T follicular helper cell (primary cell): ENCODE results near the gene TAP1.

Experiments used
- DNase-seq: peaks from one replicate; pipeline ENCODE4 v3.0.0-alpha.2; 2020; ENCODE audit warnings: low read depth

TAP1 gene

GRCh38 chr6:32862725-32863124 lies 9.2 kb upstream of the TAP1 start:
- no peak for DNase-seq

- DNase-seq = no peak
Observed at GRCh38 chr6:32860674-32861073, 7.2 kb upstream of the TAP1 start.

GRCh38 chr6:32858194-32858593 lies 4.7 kb upstream of the TAP1 start:
- no peak for DNase-seq

- DNase-seq = no peak
Observed at GRCh38 chr6:32857156-32857891, 3.8 kb upstream of the TAP1 start.

- DNase-seq = no peak
Observed at GRCh38 chr6:32855467-32856174, 2.1 kb upstream of the TAP1 start.

- DNase-seq = peak; percentile 33
Observed at GRCh38 chr6:32854376-32855178, 1.1 kb upstream of the TAP1 start.

- DNase-seq = peak; percentile 34
Observed at GRCh38 chr6:32852844-32853540, 512 bp downstream of the TAP1 start.

GRCh38 chr6:32852018-32852843 lies 1.3 kb downstream of the TAP1 start:
- DNase-seq = no peak

GRCh38 chr6:32851025-32851424 lies 2.5 kb downstream of the TAP1 start:
- DNase-seq = no peak

GRCh38 chr6:32849126-32849525 lies 4.4 kb downstream of the TAP1 start:
- no peak for DNase-seq

- DNase-seq = no peak
Observed at GRCh38 chr6:32847795-32848194, 5.7 kb downstream of the TAP1 start.

- DNase-seq = no peak
Observed at GRCh38 chr6:32847004-32847403, 6.5 kb downstream of the TAP1 start.

- peak; percentile 20 for DNase-seq
Observed at GRCh38 chr6:32845384-32845884, 8.1 kb downstream of the TAP1 start.

- no peak for DNase-seq
Observed at GRCh38 chr6:32844839-32845383, 8.6 kb downstream of the TAP1 start.

GRCh38 chr6:32843979-32844838 lies 9.3 kb downstream of the TAP1 start, which contains the start of gene PSMB8:
TSS of gene PSMB8 (minus strand) at chr6:32844047. CDS start at chr6:32843996, 51 bp downstream.
- DNase-seq = peak; percentile 97

GRCh38 chr6:32843331-32843978 lies 10.0 kb downstream of the TAP1 start:
- no peak for DNase-seq

GRCh38 chr6:32842690-32843089 lies 10.8 kb downstream of the TAP1 start:
- DNase-seq = no peak

GRCh38 chr6:32842021-32842650 lies 11.4 kb downstream of the TAP1 start:
- no peak for DNase-seq
